ENCODE data around the gene FXYD6. TPM values are rescaled to one million over a fixed set of nuclear protein-coding genes. Genes with fewer than 3 reads are reported as not detected.

FXYD6 gene
- total and polyA plus RNA-seq, 12 donors = 34.3 to 218 (median 94.1) TPM

- peak in 1 of 7 donors; percentile 55 for DNase-seq
- intact Hi-C loops (cut with DNase I) = loop anchor here in 1 of 2 donors (5.0 kb wide), 2 partner anchors 247 to 378 kb away; no protein-coding TSS in a partner anchor
- Histone ChIP-seq H3K9me3 (replicated peaks in 1 of 3) (no peaks in the 10 kb centered on the region), H3K27ac (no peak overlapping the region), H3K36me3 (replicated peaks in 1 of 2) (no peaks in the 10 kb centered on the region), H3K4me1 (replicated peaks in 1 of 2) (peaks cover 0 to 3% of the 10 kb centered on the region in 2 donors), H3K27me3 (no peaks in the 10 kb centered on the region), H3K4me3 (no peak overlapping the region)
- WGBS, 4 donors = 45 to 60% (median 47%) methylated on average over 1 of the region's 1 CpG
- TF ChIP-seq, protein P1, sequence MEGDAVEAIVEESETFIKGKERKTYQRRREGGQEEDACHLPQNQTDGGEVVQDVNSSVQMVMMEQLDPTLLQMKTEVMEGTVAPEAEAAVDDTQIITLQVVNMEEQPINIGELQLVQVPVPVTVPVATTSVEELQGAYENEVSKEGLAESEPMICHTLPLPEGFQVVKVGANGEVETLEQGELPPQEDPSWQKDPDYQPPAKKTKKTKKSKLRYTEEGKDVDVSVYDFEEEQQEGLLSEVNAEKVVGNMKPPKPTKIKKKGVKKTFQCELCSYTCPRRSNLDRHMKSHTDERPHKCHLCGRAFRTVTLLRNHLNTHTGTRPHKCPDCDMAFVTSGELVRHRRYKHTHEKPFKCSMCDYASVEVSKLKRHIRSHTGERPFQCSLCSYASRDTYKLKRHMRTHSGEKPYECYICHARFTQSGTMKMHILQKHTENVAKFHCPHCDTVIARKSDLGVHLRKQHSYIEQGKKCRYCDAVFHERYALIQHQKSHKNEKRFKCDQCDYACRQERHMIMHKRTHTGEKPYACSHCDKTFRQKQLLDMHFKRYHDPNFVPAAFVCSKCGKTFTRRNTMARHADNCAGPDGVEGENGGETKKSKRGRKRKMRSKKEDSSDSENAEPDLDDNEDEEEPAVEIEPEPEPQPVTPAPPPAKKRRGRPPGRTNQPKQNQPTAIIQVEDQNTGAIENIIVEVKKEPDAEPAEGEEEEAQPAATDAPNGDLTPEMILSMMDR (IDR thresholded peaks at IDR 0.05) = no peak
- no peak for TF ChIP-seq POLR2A (IDR thresholded peaks at IDR 0.05)
Measured at GRCh38 chr11:117805045-117805444, 71.4 kb downstream of the FXYD6 start.

GRCh38 chr11:117803896-117804295, 72.6 kb downstream of the FXYD6 start:
- DNase-seq = no peak
- Histone ChIP-seq H3K27me3 (no peaks in the 10 kb centered on the region), H3K36me3 (replicated peaks in 1 of 2) (no peaks in the 10 kb centered on the region), H3K9me3 (replicated peaks in 1 of 3) (no peaks in the 10 kb centered on the region), H3K4me3 (no peak overlapping the region), H3K4me1 (replicated peaks in 1 of 2) (peaks cover 0 to 3% of the 10 kb centered on the region in 2 donors), H3K27ac (no peak overlapping the region)
- intact Hi-C loops (cut with DNase I) = no loop called here
- TF ChIP-seq POLR2A (IDR thresholded peaks at IDR 0.05) = no peak
- TF ChIP-seq, protein P1 (IDR thresholded peaks at IDR 0.05) = no peak
- WGBS, 4 donors = 93 to 98% (median 95%) methylated on average over 5 to 8 of the region's 8 CpGs

GRCh38 chr11:117799634-117800033, 76.8 kb downstream of the FXYD6 start:
- Histone ChIP-seq H3K27ac (no peak overlapping the region), H3K4me3 (no peak overlapping the region), H3K27me3 (peaks cover 27% of the 10 kb centered on the region), H3K9me3 (replicated peaks in 1 of 3) (no peaks in the 10 kb centered on the region), H3K36me3 (replicated peaks in 1 of 2) (no peaks in the 10 kb centered on the region), H3K4me1 (replicated peaks in 1 of 2) (peaks cover 8 to 11% of the 10 kb centered on the region in 2 donors)
- DNase-seq = no peak
- TF ChIP-seq POLR2A (IDR thresholded peaks at IDR 0.05) = no peak
- TF ChIP-seq, protein P1 (IDR thresholded peaks at IDR 0.05) = no peak
- 57 to 76% (median 73%) methylated on average over 5 of the region's 5 CpGs for WGBS, 4 donors
- intact Hi-C loops (cut with DNase I) = no loop called here

GRCh38 chr11:117796872-117797529, 79.5 kb downstream of the FXYD6 start, which contains the start of gene DSCAML1:
DSCAML1 (minus strand) TSS chr11:117797216; CDS start chr11:117797079, 137 bp downstream.
- Histone ChIP-seq H3K27me3 (peaks cover 31% of the 10 kb centered on the region), H3K9me3 (replicated peaks in 1 of 3) (no peaks in the 10 kb centered on the region), H3K36me3 (replicated peaks in 1 of 2) (no peaks in the 10 kb centered on the region), H3K4me1 (replicated peaks in 1 of 2) (peaks cover 8 to 11% of the 10 kb centered on the region in 2 donors), H3K4me3 (peak within 1 kb of the TSS in 2 of 4 donors; percentile 6 to 36), H3K27ac (no peak within 1 kb of the TSS)
- intact Hi-C loops (cut with DNase I) = no loop called here
- TF ChIP-seq, protein P1 (IDR thresholded peaks at IDR 0.05) = no peak
- no peak for TF ChIP-seq POLR2A (IDR thresholded peaks at IDR 0.05)
- WGBS, 4 donors = 0 to 7% (median 4%) methylated on average over 3 to 66 of the region's 66 CpGs
- DNase-seq = peak in 1 of 7 donors; percentile 10

Data from adrenal gland (tissue), 12 donors.